UCSD-AML1 (cell line): ENCODE data around the gene MFAP4.

Source experiments
- DNase-seq: peaks from one replicate; lab custom pipeline; 2025; ENCODE audit not compliant: unreplicated experiment; lab: John Stamatoyannopoulos, UW

Gene MFAP4

GRCh38 chr17:19372011-19372370 lies 15.0 kb downstream of the MFAP4 start:
- no peak for DNase-seq

GRCh38 chr17:19371259-19372010 lies 15.6 kb downstream of the MFAP4 start:
- DNase-seq: peak; percentile 51

- DNase-seq: peak; percentile 78
Observed at GRCh38 chr17:19370493-19370960, 16.5 kb downstream of the MFAP4 start.

- DNase-seq: no peak
Observed at GRCh38 chr17:19369846-19370492, 17.0 kb downstream of the MFAP4 start.

GRCh38 chr17:19369107-19369778 lies 17.7 kb downstream of the MFAP4 start:
- no peak for DNase-seq

GRCh38 chr17:19368229-19368628 lies 18.8 kb downstream of the MFAP4 start:
- DNase-seq: no peak

GRCh38 chr17:19366637-19366972 lies 20.4 kb downstream of the MFAP4 start:
- DNase-seq: no peak

GRCh38 chr17:19365833-19366636 lies 21.0 kb downstream of the MFAP4 start:
- no peak for DNase-seq

- no peak for DNase-seq
Observed at GRCh38 chr17:19365499-19365817, 21.5 kb downstream of the MFAP4 start.

- no peak for DNase-seq
Observed at GRCh38 chr17:19364699-19365498, 22.1 kb downstream of the MFAP4 start.

- DNase-seq: no peak
Observed at GRCh38 chr17:19363460-19364035, 23.4 kb downstream of the MFAP4 start.

- DNase-seq: no peak
Observed at GRCh38 chr17:19363114-19363438, 23.9 kb downstream of the MFAP4 start.

- DNase-seq: peak; percentile 93
Observed at GRCh38 chr17:19362277-19363113, 24.5 kb downstream of the MFAP4 start, which contains the start of gene B9D1. Gene B9D1 (minus strand): TSS chr17:19362723. CDS start chr17:19362569, 154 bp downstream.

GRCh38 chr17:19361944-19362276 lies 25.1 kb downstream of the MFAP4 start:
- no peak for DNase-seq

- no peak for DNase-seq
Observed at GRCh38 chr17:19361326-19361725, 25.7 kb downstream of the MFAP4 start.

GRCh38 chr17:19360772-19361171 lies 26.2 kb downstream of the MFAP4 start:
- no peak for DNase-seq

- DNase-seq: no peak
Observed at GRCh38 chr17:19359856-19360255, 27.1 kb downstream of the MFAP4 start.

GRCh38 chr17:19359151-19359550 lies 27.8 kb downstream of the MFAP4 start:
- DNase-seq: no peak

- no peak for DNase-seq
Observed at GRCh38 chr17:19357761-19358160, 29.2 kb downstream of the MFAP4 start.

- DNase-seq: no peak
Observed at GRCh38 chr17:19357351-19357750, 29.6 kb downstream of the MFAP4 start.
